Loucy (cell line): ENCODE data around the gene GLIPR1L2.
"Not testable (repeated sequence)": the region's sequence is repeated elsewhere in the genome, so short reads cannot be mapped to it uniquely, and the experiment has no call there.

Experiments used
- H2AFZ ChIP-seq: fragments of 200-600 bp; sonication (generic); 2 replicates; pipeline ENCODE4 v1.6.0; 2016; ENCODE audit warnings: antibody characterized with exemption, mild to moderate bottlenecking, low read length, moderate library complexity
- H3F3A ChIP-seq: fragments of 200-600 bp; 2 replicates; pipeline ENCODE4 v1.6.0; 2016; ENCODE audit warnings: antibody characterized with exemption, low read depth, mild to moderate bottlenecking
- H3K27me3 ChIP-seq: fragments of 200-600 bp; sonication (generic); 2 replicates; pipeline ENCODE4 v1.6.1; 2014; ENCODE audit warnings: low read length, mild to moderate bottlenecking; ENCODE audit not compliant: insufficient read depth, poor library complexity, severe bottlenecking
- H3K36me3 ChIP-seq: fragments of 200-600 bp; sonication (generic); 2 replicates; pipeline ENCODE4 v1.6.1; 2016; ENCODE audit warnings: low read length; ENCODE audit not compliant: insufficient read depth
- H3K4me1 ChIP-seq: fragments of 200-600 bp; sonication (generic); 2 replicates; pipeline ENCODE4 v1.5.1; 2014; ENCODE audit warnings: low read length, mild to moderate bottlenecking; ENCODE audit not compliant: insufficient read depth, poor library complexity, severe bottlenecking
- H3K4me2 ChIP-seq: fragments of 200-600 bp; sonication (generic); 2 replicates; pipeline ENCODE4 v1.6.0; 2014; ENCODE audit warnings: antibody characterized with exemption, low read length, low read depth, mild to moderate bottlenecking; ENCODE audit not compliant: poor library complexity, severe bottlenecking
- H3K4me3 ChIP-seq: fragments of 200-600 bp; sonication (generic); 2 replicates; pipeline ENCODE4 v1.5.1; 2014; ENCODE audit warnings: low read length, mild to moderate bottlenecking, mixed read lengths; ENCODE audit not compliant: poor library complexity, severe bottlenecking
- H3K79me2 ChIP-seq: fragments of 200-600 bp; sonication (generic); 2 replicates; pipeline ENCODE4 v1.6.1; 2014; ENCODE audit warnings: low read length; ENCODE audit not compliant: insufficient read depth
- H3K9ac ChIP-seq: fragments of 200-600 bp; sonication (generic); 2 replicates; pipeline ENCODE4 v1.6.0; 2014; ENCODE audit warnings: mild to moderate bottlenecking, low read depth, low read length, moderate library complexity; ENCODE audit not compliant: poor library complexity, severe bottlenecking
- H3K9me2 ChIP-seq: fragments of 200-600 bp; sonication (generic); replicated peaks from 2 replicates; pipeline ENCODE4 v1.6.1; 2016; ENCODE audit warnings: low read depth, low read length, mixed read lengths
- H3K9me3 ChIP-seq: fragments of 200-600 bp; sonication (generic); 2 replicates; pipeline ENCODE4 v1.6.1; 2014; ENCODE audit warnings: mild to moderate bottlenecking, antibody characterized with exemption, low read length, low read depth; ENCODE audit not compliant: insufficient read depth
- H4K20me1 ChIP-seq: fragments of 200-600 bp; sonication (generic); 2 replicates; pipeline ENCODE4 v1.6.0; 2014; ENCODE audit warnings: antibody characterized with exemption, low read length, mild to moderate bottlenecking; ENCODE audit not compliant: insufficient read depth, poor library complexity, severe bottlenecking
- EZH2phosphoT487 ChIP-seq: fragments of 200-600 bp; IDR thresholded peaks from 2 replicates; pipeline ENCODE4 v1.6.1; 2018; ENCODE audit warnings: antibody characterized with exemption, mild to moderate bottlenecking, moderate library complexity, borderline replicate concordance
- TF ChIP-seq, protein P1 (sequence below): fragments of 200-600 bp; sonication (generic); conservative IDR thresholded peaks from 2 replicates; pipeline ENCODE4 v1.5.1; 2014; ENCODE audit warnings: mild to moderate bottlenecking, antibody characterized with exemption, low read length

Gene GLIPR1L2

DNA sequence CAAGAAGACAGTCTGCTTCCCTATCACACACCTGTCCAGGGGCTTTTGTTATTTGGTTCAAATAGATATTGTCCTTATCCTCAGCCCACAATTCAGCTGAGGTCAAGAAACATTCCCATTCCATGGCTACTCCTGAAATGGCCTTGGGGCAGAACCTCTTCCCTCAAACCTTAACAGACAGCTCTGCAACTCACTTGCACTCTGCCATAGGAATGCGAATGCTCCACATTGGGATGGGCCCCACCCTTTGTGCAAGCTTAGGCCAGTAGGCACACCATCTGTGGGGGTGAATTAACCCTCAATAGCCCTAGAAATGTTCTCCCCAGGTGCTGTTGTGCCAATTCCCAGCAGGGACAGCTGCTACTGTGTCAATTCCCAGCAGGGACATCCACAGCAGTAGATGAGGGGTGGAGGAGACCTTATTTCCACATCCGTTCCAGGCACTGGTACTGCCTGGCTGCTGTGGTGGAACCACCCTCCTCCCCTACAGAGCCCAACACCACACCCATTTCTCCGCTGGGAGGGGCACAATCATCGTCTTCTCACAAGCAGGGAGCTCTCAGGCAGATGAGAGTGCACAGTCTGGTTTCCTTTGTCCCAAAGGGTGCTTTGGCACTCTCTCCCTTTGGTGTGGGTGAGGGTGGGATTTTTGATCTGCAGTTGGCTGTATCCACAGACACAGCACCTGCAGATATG lies 47.3 kb downstream of the GLIPR1L2 start:
- H3K4me3 ChIP-seq, result no peak overlapping the region
- H3F3A ChIP-seq, result no peaks in the 10 kb centered on the region
- H3K27me3 ChIP-seq, result no peaks in the 10 kb centered on the region
- H2AFZ ChIP-seq, result peak overlapping the region; percentile 0; the same call in 1 of the 2 replicates
- TF ChIP-seq, protein P1, sequence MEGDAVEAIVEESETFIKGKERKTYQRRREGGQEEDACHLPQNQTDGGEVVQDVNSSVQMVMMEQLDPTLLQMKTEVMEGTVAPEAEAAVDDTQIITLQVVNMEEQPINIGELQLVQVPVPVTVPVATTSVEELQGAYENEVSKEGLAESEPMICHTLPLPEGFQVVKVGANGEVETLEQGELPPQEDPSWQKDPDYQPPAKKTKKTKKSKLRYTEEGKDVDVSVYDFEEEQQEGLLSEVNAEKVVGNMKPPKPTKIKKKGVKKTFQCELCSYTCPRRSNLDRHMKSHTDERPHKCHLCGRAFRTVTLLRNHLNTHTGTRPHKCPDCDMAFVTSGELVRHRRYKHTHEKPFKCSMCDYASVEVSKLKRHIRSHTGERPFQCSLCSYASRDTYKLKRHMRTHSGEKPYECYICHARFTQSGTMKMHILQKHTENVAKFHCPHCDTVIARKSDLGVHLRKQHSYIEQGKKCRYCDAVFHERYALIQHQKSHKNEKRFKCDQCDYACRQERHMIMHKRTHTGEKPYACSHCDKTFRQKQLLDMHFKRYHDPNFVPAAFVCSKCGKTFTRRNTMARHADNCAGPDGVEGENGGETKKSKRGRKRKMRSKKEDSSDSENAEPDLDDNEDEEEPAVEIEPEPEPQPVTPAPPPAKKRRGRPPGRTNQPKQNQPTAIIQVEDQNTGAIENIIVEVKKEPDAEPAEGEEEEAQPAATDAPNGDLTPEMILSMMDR, result no peak
- no peak for TF ChIP-seq EZH2phosphoT487
- peaks cover 4% of the 10 kb centered on the region; the same call in 1 of the 2 replicates for H3K9me3 ChIP-seq
- H4K20me1 ChIP-seq, result no peaks in the 10 kb centered on the region
- H3K4me2 ChIP-seq, result no peak overlapping the region
- no peaks in the 10 kb centered on the region for H3K4me1 ChIP-seq
- H3K36me3 ChIP-seq, result no peaks in the 10 kb centered on the region
- no peak overlapping the region for H3K9ac ChIP-seq
- H3K9me2 ChIP-seq, result no peaks in the 10 kb centered on the region
- H3K79me2 ChIP-seq, result no peaks in the 10 kb centered on the region

DNA sequence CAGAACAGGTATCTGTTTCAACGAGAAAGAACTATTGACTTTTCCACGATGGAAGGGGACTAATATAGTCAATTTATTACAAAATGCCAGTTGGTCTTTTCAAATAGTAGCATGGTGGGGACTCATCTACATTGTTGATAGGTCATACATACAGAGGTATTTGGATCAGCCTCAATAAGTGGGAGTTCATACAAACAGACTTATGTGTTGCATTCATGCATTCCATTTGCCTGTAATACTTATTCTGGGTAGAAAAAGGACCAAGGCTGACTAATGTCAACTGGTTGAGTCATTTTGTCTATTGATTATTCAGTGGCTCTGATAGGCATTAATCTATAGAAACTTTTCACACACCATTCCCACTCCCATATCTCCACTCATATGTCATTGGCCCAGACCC lies 48.2 kb downstream of the GLIPR1L2 start:
- H3K4me2 ChIP-seq, result no peak overlapping the region
- no peaks in the 10 kb centered on the region for H3K9me2 ChIP-seq
- no peak overlapping the region for H3K9ac ChIP-seq
- H3K4me3 ChIP-seq, result no peak overlapping the region
- peaks cover 4% of the 10 kb centered on the region; the same call in 1 of the 2 replicates for H3K9me3 ChIP-seq
- no peaks in the 10 kb centered on the region for H3K36me3 ChIP-seq
- H4K20me1 ChIP-seq, result no peaks in the 10 kb centered on the region
- TF ChIP-seq EZH2phosphoT487, result no peak
- TF ChIP-seq, protein P1, result no peak
- no peak overlapping the region for H2AFZ ChIP-seq
- no peaks in the 10 kb centered on the region for H3K79me2 ChIP-seq
- no peaks in the 10 kb centered on the region for H3F3A ChIP-seq
- H3K27me3 ChIP-seq, result no peaks in the 10 kb centered on the region
- H3K4me1 ChIP-seq, result peaks cover 7% of the 10 kb centered on the region

DNA sequence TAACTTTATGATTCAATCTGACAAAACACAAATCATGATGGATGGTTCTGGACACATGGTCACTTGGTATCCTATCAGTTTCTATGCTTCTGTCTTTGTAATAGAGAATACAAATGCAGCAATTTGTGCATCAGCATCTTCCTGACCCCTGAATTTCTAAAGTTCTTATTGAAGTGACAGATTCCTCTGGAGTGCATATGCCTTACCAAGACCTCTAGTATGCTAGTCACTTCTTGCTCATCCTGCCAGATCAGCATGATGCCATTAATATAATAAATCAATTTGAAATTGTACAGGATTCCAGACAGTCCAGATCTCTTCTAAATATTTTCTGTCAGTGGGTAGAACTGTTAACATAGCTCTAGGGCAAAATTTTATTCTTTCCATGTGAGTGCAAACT lies 49.0 kb downstream of the GLIPR1L2 start:
- no peaks in the 10 kb centered on the region for H3K27me3 ChIP-seq
- no peak overlapping the region for H2AFZ ChIP-seq
- no peaks in the 10 kb centered on the region for H3F3A ChIP-seq
- H3K4me3 ChIP-seq, result no peak overlapping the region
- peaks cover 13% of the 10 kb centered on the region for H3K4me1 ChIP-seq
- peaks cover 3% of the 10 kb centered on the region; the same call in 1 of the 2 replicates for H3K9me3 ChIP-seq
- no peak overlapping the region for H3K9ac ChIP-seq
- no peaks in the 10 kb centered on the region for H3K36me3 ChIP-seq
- H3K9me2 ChIP-seq, result no peaks in the 10 kb centered on the region
- H3K4me2 ChIP-seq, result no peak overlapping the region
- no peaks in the 10 kb centered on the region for H3K79me2 ChIP-seq
- TF ChIP-seq EZH2phosphoT487, result no peak
- TF ChIP-seq, protein P1, result no peak
- H4K20me1 ChIP-seq, result no peaks in the 10 kb centered on the region

DNA sequence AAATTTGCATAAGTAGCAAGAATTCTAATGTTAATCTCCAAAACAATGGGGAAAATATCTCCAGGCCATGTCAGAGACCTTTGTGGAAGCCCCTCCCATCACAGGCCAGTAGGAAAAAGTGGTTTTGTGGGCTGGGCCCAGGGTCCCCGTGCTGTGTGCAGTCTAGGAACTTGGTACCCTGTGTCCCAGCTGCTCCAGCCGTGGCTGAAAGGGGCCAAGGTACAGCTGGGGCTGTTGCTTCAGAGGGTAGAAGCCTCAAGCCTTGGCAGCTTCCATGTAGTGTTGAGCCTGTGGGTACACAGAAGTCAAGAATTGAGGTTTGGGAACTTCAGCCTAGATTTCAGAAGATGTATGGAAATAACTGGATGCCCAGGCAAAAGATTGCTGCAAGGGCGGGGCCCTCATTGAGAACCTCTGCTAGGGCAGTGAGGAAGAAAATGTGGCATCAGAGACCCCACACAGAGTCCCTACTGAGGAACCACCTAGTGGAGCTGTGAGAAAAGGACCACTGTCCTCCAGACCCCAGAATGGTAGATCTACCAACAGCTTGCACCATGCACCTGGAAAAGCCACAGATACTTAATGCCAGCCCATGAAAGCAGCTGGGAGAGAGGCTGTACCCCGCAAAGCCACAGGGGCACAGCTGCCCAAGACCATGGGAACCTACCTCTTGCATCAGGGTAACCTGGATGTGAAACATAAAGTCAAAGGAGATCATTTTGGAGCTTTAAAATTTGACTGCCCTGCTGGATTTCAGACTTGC lies 51.0 kb downstream of the GLIPR1L2 start:
- H2AFZ ChIP-seq, H3K9me3 ChIP-seq, H3K9ac ChIP-seq, H3K36me3 ChIP-seq, H3K79me2 ChIP-seq, H3K4me3 ChIP-seq, H3K4me2 ChIP-seq, H3K9me2 ChIP-seq, H3F3A ChIP-seq, H3K27me3 ChIP-seq, H4K20me1 ChIP-seq: not testable (repeated sequence)
- peaks cover 13% of the 10 kb centered on the region for H3K4me1 ChIP-seq

DNA sequence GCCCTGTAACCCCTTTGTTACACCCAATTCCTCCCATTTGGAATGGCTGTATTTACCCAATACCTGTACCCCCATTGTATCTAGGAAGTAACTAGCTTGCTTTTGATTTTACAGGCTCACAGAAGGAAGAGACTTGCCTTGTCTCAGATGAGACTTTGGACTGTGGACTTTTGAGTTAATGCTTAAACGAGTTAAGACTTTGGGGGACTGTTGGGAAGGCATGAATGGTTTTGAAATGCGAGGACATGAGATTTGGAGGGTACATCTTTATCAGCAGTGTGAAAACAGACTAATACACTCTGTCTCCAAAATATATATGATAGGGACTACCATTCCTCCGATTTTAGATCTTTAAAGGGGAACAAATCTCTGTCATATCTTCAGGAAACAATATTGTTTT lies 51.6 kb downstream of the GLIPR1L2 start:
- H3K4me1 ChIP-seq, result peaks cover 13% of the 10 kb centered on the region
- not testable (repeated sequence) for H3K9ac ChIP-seq, H3K27me3 ChIP-seq, H2AFZ ChIP-seq, H3K36me3 ChIP-seq, H3K9me3 ChIP-seq, H4K20me1 ChIP-seq, H3F3A ChIP-seq, H3K4me3 ChIP-seq, H3K79me2 ChIP-seq, H3K4me2 ChIP-seq, H3K9me2 ChIP-seq
